ENCODE results near the gene MRI1.

Gene MRI1

DNA sequence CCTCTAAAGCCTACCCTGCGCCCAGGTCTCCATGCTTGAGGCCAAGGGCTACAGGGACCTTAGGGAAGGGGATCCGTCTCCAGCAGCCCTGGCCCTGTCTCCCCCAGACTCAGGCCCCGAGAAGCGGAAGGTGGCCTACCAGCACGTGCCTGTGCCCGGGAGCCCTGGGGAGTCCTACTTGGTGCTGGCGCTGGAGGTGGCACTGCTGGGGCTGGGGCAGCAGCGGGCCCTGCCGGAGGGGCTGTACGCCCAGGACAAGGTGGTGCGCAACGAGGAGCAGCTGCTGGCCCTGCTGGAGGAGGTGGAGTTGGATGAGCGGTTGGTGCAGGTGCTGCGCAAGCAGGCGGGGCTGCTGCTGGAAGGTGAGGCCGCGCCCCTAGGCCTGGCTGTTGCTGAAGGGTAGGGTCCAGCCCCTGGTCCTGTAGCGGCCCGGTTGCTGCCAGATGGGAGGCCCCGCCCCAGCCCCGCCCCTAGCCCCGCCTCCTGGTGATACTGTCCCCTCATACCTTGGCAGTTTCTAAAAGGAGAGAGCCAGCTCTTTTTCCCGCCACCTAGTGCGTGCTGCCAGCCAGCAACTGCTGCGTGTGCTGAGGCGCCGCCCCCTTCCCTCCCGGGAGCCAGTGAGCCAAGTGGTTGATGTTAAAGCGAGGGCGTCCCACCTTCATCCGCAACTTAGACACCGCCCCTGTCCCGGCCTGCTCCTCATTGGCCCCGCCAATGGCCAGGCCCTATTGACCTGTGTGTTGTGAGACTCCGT is 53.5 kb downstream of the MRI1 start:
- FAIRE-seq (no peak), DNase-seq (ENCODE audit: insufficient read length, low spot score) (no peak)

GRCh38 chr19:13819238-13819637 is 54.9 kb downstream of the MRI1 start:
- FAIRE-seq, result no peak

GRCh38 chr19:13821292-13821691 is 57.0 kb downstream of the MRI1 start:
- no peak for DNase-seq (ENCODE audit: insufficient read length, low spot score)
- no peak for FAIRE-seq

More at GRCh38 chr19:13819238-13819637, 54.9 kb downstream of the MRI1 start:
- no peak for DNase-seq (ENCODE audit: insufficient read length, low spot score)

DNA sequence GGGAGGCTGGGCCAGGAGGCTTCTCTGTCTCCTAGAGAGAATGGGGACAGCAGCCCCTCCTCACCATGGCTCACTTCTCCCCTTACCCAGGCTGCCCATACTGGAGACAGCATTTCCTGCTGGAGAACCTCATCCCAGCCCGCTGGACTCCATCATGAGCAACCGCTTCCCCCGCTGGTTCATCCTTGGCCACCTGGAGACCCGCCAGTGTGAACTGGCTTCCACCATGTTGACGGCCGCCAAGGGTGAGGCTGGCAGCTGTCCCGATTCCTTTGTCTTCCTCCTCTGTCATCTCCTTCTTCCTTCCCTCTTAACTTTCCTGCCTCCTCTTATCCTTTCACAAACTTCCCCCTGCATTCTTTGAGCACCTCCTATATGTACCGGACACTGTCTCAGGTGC is 58.9 kb downstream of the MRI1 start:
- FAIRE-seq (no peak), DNase-seq (ENCODE audit: insufficient read length, low spot score) (no peak)
